ENCODE results near the gene TGFB2. TPM values are rescaled to one million over a fixed set of nuclear protein-coding genes. Genes with fewer than 3 reads are reported as not detected.
"Not testable (repeated sequence)": the region's sequence is repeated elsewhere in the genome, so short reads cannot be mapped to it uniquely, and the experiment has no call there.

The TGFB2 gene
- total RNA-seq, 1 donor from 2014 or later: 10.2 TPM

DNA sequence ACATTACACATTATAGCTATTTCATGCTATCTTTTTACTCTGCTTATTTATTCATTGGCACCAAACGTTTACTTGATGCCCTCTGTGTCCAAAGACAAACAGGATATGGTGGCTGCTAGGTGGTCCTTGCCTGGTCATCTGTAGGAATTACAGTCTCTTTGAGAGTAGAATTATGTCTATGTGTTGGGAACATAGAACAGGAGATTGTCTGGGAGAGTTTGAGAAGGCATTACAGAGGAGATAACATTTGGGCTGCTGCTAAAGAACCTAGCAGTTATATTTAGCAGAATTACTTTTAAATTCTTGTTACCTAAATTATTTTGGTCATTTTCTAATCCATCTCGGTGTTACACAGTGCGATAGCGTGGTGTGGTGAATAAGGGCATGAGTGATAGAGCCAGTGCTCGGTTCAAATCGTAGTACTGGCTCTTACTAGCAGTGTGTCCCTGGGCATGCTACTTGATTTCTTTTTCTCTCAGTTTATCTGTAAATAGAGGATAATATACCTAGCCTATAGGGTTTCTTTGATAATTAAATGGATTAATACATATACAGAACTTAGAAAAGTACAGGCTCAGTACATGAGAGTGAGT, 39.6 kb upstream of the TGFB2 start:
- Histone ChIP-seq H3K9me3 (no peaks in the 10 kb centered on the region), H3K4me1 (peaks cover 4% of the 10 kb centered on the region), H3K27ac (no peak overlapping the region), H3K36me3 (peaks cover 38% of the 10 kb centered on the region), H3K27me3 (ENCODE audit: low read depth) (no peaks in the 10 kb centered on the region), H3K4me3 (no peak overlapping the region)
- intact Hi-C loops (cut with DNase I): no loop called here
- DNase-seq (no peak), ATAC-seq (no peak)
- no peak for TF ChIP-seq CTCF (IDR thresholded peaks at IDR 0.05)

DNA sequence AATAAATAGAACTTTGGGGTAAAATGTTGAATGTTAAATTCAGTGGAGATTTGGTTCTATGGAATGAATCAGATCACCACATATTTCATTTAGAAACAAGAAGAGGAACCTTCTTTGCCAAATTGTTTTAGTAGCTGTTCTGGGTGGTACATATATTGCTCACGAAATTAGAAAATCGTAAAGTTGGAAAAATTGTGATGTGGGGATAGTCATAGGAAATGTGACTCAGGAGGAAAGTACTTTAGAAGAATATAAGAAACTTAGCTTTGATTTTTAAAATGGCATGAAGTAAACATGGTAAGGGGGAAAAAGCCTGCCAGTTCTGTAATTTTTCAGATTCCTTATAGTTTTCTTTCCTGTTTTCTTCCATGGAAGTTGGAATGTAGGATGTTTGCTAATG, 32.6 kb upstream of the TGFB2 start:
- no peak for ATAC-seq
- Histone ChIP-seq H3K9me3 (no peaks in the 10 kb centered on the region), H3K4me3 (no peak overlapping the region), H3K27ac (no peak overlapping the region), H3K36me3 (peaks cover 10% of the 10 kb centered on the region), H3K4me1 (no peaks in the 10 kb centered on the region), H3K27me3 (ENCODE audit: low read depth) (no peaks in the 10 kb centered on the region)
- intact Hi-C loops (cut with DNase I): no loop called here
- no peak for DNase-seq
- TF ChIP-seq CTCF (IDR thresholded peaks at IDR 0.05): no peak

DNA sequence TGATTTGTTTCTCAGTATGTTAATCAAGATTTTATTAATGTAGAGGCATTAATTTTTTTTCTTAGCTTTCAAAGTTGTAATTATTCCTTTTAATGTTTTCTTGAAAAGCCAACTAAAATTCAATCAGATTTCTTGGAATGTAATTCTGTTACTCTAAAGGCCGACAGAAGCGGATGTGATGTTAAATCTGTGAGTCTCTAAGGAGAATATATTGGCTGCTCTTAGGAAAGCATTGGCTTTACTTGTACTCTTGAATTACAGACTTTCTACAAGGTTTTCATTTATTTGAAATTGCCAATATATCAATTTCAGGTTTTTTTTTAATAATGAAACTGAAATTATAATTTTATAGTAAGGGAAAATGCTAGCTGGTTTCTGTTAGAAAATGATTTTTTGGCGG, 30.8 kb upstream of the TGFB2 start:
- no peak for DNase-seq
- Histone ChIP-seq H3K36me3 (peaks cover 5% of the 10 kb centered on the region), H3K27me3 (ENCODE audit: low read depth) (no peaks in the 10 kb centered on the region), H3K4me3 (no peak overlapping the region), H3K4me1 (no peaks in the 10 kb centered on the region), H3K27ac (no peak overlapping the region), H3K9me3 (no peaks in the 10 kb centered on the region)
- ATAC-seq: no peak
- intact Hi-C loops (cut with DNase I): no loop called here
- no peak for TF ChIP-seq CTCF (IDR thresholded peaks at IDR 0.05)

GRCh38 chr1:218315638-218316037, 29.5 kb upstream of the TGFB2 start:
- peaks cover 5% of the 10 kb centered on the region for H3K36me3 ChIP-seq
- H3K27ac ChIP-seq: no peak overlapping the region
- TF ChIP-seq CTCF (IDR thresholded peaks at IDR 0.05): no peak
- ATAC-seq: no peak
- DNase-seq: no peak
- no peaks in the 10 kb centered on the region for H3K9me3 ChIP-seq
- no peaks in the 10 kb centered on the region for H3K27me3 ChIP-seq (ENCODE audit: low read depth)
- H3K4me3 ChIP-seq: no peak overlapping the region
- no peaks in the 10 kb centered on the region for H3K4me1 ChIP-seq
- intact Hi-C loops (cut with DNase I): no loop called here

DNA sequence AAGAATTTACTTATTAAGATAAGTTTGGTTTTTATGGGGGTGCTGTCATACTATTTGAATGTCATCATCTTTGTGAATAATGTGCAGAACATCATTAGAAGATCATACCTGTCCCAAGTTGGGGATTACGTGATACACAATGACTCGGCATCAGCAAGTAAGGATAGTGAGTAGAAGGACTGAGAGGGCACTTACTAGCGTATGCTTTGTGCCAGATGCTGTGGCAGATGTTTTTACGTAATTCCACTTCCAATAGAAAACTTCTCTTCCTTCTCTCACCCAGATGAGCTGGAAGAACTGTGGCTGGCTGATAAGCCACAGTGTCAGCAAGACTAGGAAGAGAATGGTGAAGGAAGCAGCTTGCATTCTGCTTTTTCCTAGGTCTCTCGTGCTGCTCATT, 28.1 kb upstream of the TGFB2 start:
- intact Hi-C loops (cut with DNase I): no loop called here
- no peak for ATAC-seq

DNA sequence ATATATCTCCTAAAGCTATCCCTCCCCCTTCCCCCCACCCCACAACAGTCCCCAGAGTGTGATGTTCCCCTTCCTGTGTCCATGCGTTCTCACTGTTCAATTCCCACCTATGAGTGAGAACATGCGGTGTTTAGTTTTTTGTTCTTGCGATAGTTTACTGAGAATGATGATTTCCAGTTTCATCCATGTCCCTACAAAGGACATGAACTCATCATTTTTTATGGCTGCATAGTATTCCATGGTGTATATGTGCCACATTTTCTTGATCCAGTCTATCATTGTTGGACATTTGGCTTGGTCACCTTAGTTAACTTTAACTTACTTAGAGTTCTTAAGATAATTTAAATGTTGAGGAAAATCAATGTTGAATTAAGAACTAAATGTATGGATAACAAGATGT, 25.0 kb upstream of the TGFB2 start:
- H3K4me1 ChIP-seq: not testable (repeated sequence)

More for the DNA sequence above, 28.1 kb upstream of the TGFB2 start:
- Histone ChIP-seq H3K9me3 (no peaks in the 10 kb centered on the region), H3K36me3 (peaks cover 5% of the 10 kb centered on the region), H3K27me3 (ENCODE audit: low read depth) (no peaks in the 10 kb centered on the region), H3K27ac (no peak overlapping the region), H3K4me1 (no peaks in the 10 kb centered on the region), H3K4me3 (no peak overlapping the region)
- no peak for TF ChIP-seq CTCF (IDR thresholded peaks at IDR 0.05)
- DNase-seq: no peak

More for the DNA sequence above, 25.0 kb upstream of the TGFB2 start:
- DNase-seq; H3K4me3 ChIP-seq; H3K9me3 ChIP-seq; intact Hi-C loops (cut with DNase I); H3K27me3 ChIP-seq (ENCODE audit: low read depth); H3K27ac ChIP-seq; ATAC-seq: not testable (repeated sequence)
- H3K36me3 ChIP-seq: peaks cover 26% of the 10 kb centered on the region

Data from lower lobe of right lung (tissue), 2 donors.